Neutrophil (primary cell): ENCODE data around the gene SLMAP.

ENCODE experiments used
- H3K27ac ChIP-seq: fragments of 200-600 bp; sonication (generic); 2 replicates; pipeline ENCODE4 v1.5.1; 2016; ENCODE audit warnings: mild to moderate bottlenecking, moderate library complexity
- H3K27me3 ChIP-seq: fragments of 200-600 bp; sonication (generic); 2 replicates; pipeline ENCODE4 v1.6.0; 2016; ENCODE audit warnings: mild to moderate bottlenecking
- H3K36me3 ChIP-seq: fragments of 200-600 bp; sonication (generic); 2 replicates; pipeline ENCODE4 v1.5.1; 2017
- H3K4me1 ChIP-seq, 2 experiments: fragments of 200-600 bp in 1 of 2; sonication (generic) in 1 of 2; 1 replicate in 1 of 2; 2 replicates in 1 of 2; pipeline versions ENCODE4 v1.5.1 to v1.6.1; 2013 to 2016; ENCODE audit warnings: low read depth in 1 of 2, low read length in 1 of 2, mild to moderate bottlenecking in 1 of 2, moderate library complexity in 1 of 2; ENCODE audit not compliant: control insufficient read depth in 1 of 2, insufficient read depth in 1 of 2
- H3K4me3 ChIP-seq, 2 experiments: fragments of 200-600 bp in 1 of 2; sonication (generic) in 1 of 2; 1 replicate in 1 of 2; 2 replicates in 1 of 2; pipeline ENCODE4 v1.5.1; 2013 to 2016; ENCODE audit warnings: low read depth in 1 of 2, low read length in 1 of 2, mild to moderate bottlenecking in 1 of 2, moderate library complexity in 1 of 2
- H3K9me3 ChIP-seq: fragments of 200-600 bp; sonication (generic); 2 replicates; pipeline ENCODE4 v1.5.1; 2016
- TF ChIP-seq, protein P1 (sequence below): fragments of 200-600 bp; sonication (generic); IDR thresholded peaks from 2 replicates; pipeline ENCODE4 v1.5.1; 2016; ENCODE audit warnings: antibody characterized with exemption

The SLMAP gene

GRCh38 chr3:57785446-57785845 is 29.3 kb downstream of the SLMAP start:
- no peaks in the 10 kb centered on the region for H3K27me3 ChIP-seq
- peaks cover 55 to 66% of the 10 kb centered on the region in 2 experiments for H3K4me1 ChIP-seq
- H3K9me3 ChIP-seq: no peaks in the 10 kb centered on the region
- TF ChIP-seq, protein P1, sequence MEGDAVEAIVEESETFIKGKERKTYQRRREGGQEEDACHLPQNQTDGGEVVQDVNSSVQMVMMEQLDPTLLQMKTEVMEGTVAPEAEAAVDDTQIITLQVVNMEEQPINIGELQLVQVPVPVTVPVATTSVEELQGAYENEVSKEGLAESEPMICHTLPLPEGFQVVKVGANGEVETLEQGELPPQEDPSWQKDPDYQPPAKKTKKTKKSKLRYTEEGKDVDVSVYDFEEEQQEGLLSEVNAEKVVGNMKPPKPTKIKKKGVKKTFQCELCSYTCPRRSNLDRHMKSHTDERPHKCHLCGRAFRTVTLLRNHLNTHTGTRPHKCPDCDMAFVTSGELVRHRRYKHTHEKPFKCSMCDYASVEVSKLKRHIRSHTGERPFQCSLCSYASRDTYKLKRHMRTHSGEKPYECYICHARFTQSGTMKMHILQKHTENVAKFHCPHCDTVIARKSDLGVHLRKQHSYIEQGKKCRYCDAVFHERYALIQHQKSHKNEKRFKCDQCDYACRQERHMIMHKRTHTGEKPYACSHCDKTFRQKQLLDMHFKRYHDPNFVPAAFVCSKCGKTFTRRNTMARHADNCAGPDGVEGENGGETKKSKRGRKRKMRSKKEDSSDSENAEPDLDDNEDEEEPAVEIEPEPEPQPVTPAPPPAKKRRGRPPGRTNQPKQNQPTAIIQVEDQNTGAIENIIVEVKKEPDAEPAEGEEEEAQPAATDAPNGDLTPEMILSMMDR: no peak
- H3K36me3 ChIP-seq: no peaks in the 10 kb centered on the region
- H3K27ac ChIP-seq: peak overlapping the region; percentile 50
- no peak overlapping the region for H3K4me3 ChIP-seq

- Histone ChIP-seq H3K27me3 (no peaks in the 10 kb centered on the region), H3K27ac (peak overlapping the region; percentile 87), H3K4me3 (no peak overlapping the region)
Observed at GRCh38 chr3:57787867-57788623, 31.9 kb downstream of the SLMAP start.

GRCh38 chr3:57788624-57789018 is 32.5 kb downstream of the SLMAP start:
- no peaks in the 10 kb centered on the region for H3K9me3 ChIP-seq
- no peaks in the 10 kb centered on the region for H3K27me3 ChIP-seq
- TF ChIP-seq, protein P1: no peak

More at GRCh38 chr3:57787867-57788623, 31.9 kb downstream of the SLMAP start:
- Histone ChIP-seq H3K4me1 (peaks cover 76 to 90% of the 10 kb centered on the region in 2 experiments), H3K9me3 (no peaks in the 10 kb centered on the region), H3K36me3 (no peaks in the 10 kb centered on the region)
- TF ChIP-seq, protein P1: no peak

DNA sequence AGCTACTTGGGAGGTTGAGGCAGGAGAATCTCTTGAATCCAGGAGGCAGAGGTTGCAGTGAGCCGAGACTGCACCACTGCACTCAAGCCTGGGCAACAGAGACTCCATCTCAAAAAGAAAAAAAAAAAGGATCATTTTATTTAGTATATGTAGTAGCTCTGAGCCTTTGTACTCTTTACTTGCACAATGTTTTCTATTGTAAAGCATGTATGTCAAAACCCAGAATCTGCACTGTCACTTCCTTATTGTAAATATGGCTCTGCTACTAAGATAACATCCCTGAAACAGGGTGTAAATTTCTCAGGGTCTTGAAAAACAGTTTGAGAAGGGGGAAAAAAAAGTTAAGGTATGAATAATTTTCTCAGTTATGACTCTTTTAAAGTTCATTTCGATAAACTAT is 35.1 kb downstream of the SLMAP start:
- H3K4me3 ChIP-seq: peak overlapping the region; percentile 48 to 52
- TF ChIP-seq, protein P1: no peak
- H3K27me3 ChIP-seq: no peaks in the 10 kb centered on the region

More at GRCh38 chr3:57788624-57789018, 32.5 kb downstream of the SLMAP start:
- no peaks in the 10 kb centered on the region for H3K36me3 ChIP-seq
- H3K4me3 ChIP-seq: no peak overlapping the region
- peaks cover 81 to 92% of the 10 kb centered on the region in 2 experiments for H3K4me1 ChIP-seq
- H3K27ac ChIP-seq: peak overlapping the region; percentile 87

GRCh38 chr3:57792198-57792597 is 36.1 kb downstream of the SLMAP start:
- peaks cover 75 to 80% of the 10 kb centered on the region in 2 experiments for H3K4me1 ChIP-seq
- TF ChIP-seq, protein P1: no peak
- H3K36me3 ChIP-seq: no peaks in the 10 kb centered on the region
- H3K27me3 ChIP-seq: no peaks in the 10 kb centered on the region
- peak overlapping the region in 1 of 2 experiments; percentile 52 for H3K4me3 ChIP-seq
- peak overlapping the region; percentile 87 for H3K27ac ChIP-seq
- H3K9me3 ChIP-seq: no peaks in the 10 kb centered on the region

More for the DNA sequence above, 35.1 kb downstream of the SLMAP start:
- no peaks in the 10 kb centered on the region for H3K36me3 ChIP-seq
- peak overlapping the region; percentile 87 for H3K27ac ChIP-seq
- H3K9me3 ChIP-seq: no peaks in the 10 kb centered on the region
- peaks cover 77 to 83% of the 10 kb centered on the region in 2 experiments for H3K4me1 ChIP-seq
